HepG2 (cell line): ENCODE measurements around the gene REPIN1. TPM values are rescaled to one million over a fixed set of nuclear protein-coding genes. Genes with fewer than 3 reads are reported as not detected.
A peak's percentile ranks its signal among the peaks of the same experiment; 100 is the strongest.

ENCODE experiments used
- ASH2L ChIP-seq: fragments of 300-600, 200-600 bp; sonication (generic); IDR thresholded peaks from 2 replicates; pipeline ENCODE4 v1.7.0; 2017; ENCODE audit warnings: low read depth, mild to moderate bottlenecking, moderate library complexity, mixed read lengths, low read length; ENCODE audit not compliant: insufficient read length
- ATRX ChIP-seq: sonication (generic); formaldehyde crosslinking; IDR thresholded peaks from 2 replicates; pipeline ENCODE4 v1.4.0; 2020; ENCODE audit warnings: missing genetic modification reagents, borderline replicate concordance
- BCLAF1 ChIP-seq: fragments of 450-650 bp; IDR thresholded peaks from 2 replicates; pipeline ENCODE4 v1.6.1; 2017; ENCODE audit warnings: mild to moderate bottlenecking
- CTCF ChIP-seq: sonication (generic); formaldehyde crosslinking; IDR thresholded peaks from 2 replicates; pipeline ENCODE4 v1.5.0; 2020; ENCODE audit warnings: mild to moderate bottlenecking, missing genetic modification reagents, moderate library complexity
- DDIT3 ChIP-seq: sonication (generic); formaldehyde crosslinking; IDR thresholded peaks from 2 replicates; pipeline ENCODE4 v1.4.0; 2020; ENCODE audit warnings: mild to moderate bottlenecking, missing genetic modification reagents
- EZH2 ChIP-seq: conservative IDR thresholded peaks from 2 replicates; pipeline ENCODE4 v1.6.1; 2012; ENCODE audit warnings: mild to moderate bottlenecking, low read depth, low read length, moderate library complexity
- KLF13 ChIP-seq: sonication (generic); formaldehyde crosslinking; IDR thresholded peaks from 2 replicates; pipeline ENCODE4 v1.4.0; 2020; ENCODE audit warnings: mild to moderate bottlenecking, missing genetic modification reagents
- MTF2 ChIP-seq: sonication (generic); formaldehyde crosslinking; IDR thresholded peaks from 2 replicates; pipeline ENCODE4 v1.5.0; 2020; ENCODE audit warnings: missing genetic modification reagents, borderline replicate concordance
- NFIB ChIP-seq: sonication (generic); formaldehyde crosslinking; IDR thresholded peaks from 2 replicates; pipeline ENCODE4 v1.9.0; 2021; ENCODE audit warnings: missing genetic modification reagents, mild to moderate bottlenecking, borderline replicate concordance
- SKI ChIP-seq: fragments of 450-650 bp; IDR thresholded peaks from one replicate; pipeline ENCODE4 v1.6.1; 2018; ENCODE audit warnings: mild to moderate bottlenecking; ENCODE audit not compliant: partially characterized antibody
- SPEN ChIP-seq: sonication (generic); formaldehyde crosslinking; IDR thresholded peaks from 2 replicates; pipeline ENCODE4 v1.5.1; 2020; ENCODE audit warnings: low read depth, mild to moderate bottlenecking, missing genetic modification reagents
- TBX3 ChIP-seq: fragments of 450-650 bp; IDR thresholded peaks from 2 replicates; pipeline ENCODE4 v1.6.1; 2017; ENCODE audit warnings: antibody characterized with exemption, mild to moderate bottlenecking, inconsistent platforms, borderline replicate concordance
- TFDP1 ChIP-seq: IDR thresholded peaks from 2 replicates; pipeline ENCODE4 v1.6.1; 2016; ENCODE audit warnings: missing compliant biosample characterization, missing genetic modification reagents, borderline replicate concordance
- YY1 ChIP-seq: IDR thresholded peaks from 2 replicates; pipeline ENCODE4 v1.6.1; 2011; ENCODE audit warnings: low read length, low read depth, moderate library complexity, mild to moderate bottlenecking; ENCODE audit not compliant: insufficient read depth, insufficient replicate concordance
- ZNF382 ChIP-seq: sonication (generic); formaldehyde crosslinking; IDR thresholded peaks from 2 replicates; pipeline ENCODE4 v1.5.0; 2020; ENCODE audit warnings: missing genetic modification reagents, mild to moderate bottlenecking, borderline replicate concordance
- ZNF512B ChIP-seq: sonication (generic); formaldehyde crosslinking; IDR thresholded peaks from 2 replicates; pipeline ENCODE4 v1.5.1; 2020; ENCODE audit warnings: missing genetic modification reagents, mild to moderate bottlenecking, borderline replicate concordance
- ZNF776 ChIP-seq: sonication (generic); formaldehyde crosslinking; IDR thresholded peaks from 2 replicates; pipeline ENCODE4 v1.4.0; 2020; ENCODE audit warnings: mild to moderate bottlenecking, missing genetic modification reagents
- polyA plus RNA-seq, 8 experiments: library from polyadenylated mRNA; depleted of rRNA in 3 of 8; stranded (reverse) in 7 of 8; unstranded in 1 of 8; fragments of >200 nt; fragmentation: Illumina TruSeq in 4 of 8; extraction: Trizol in 4 of 8; gene quantifications; 2 replicates each; pipeline versions ENCODE4 v1.2.1 to v1.2.3, GENCODE V29; 2011 to 2016; ENCODE audit warnings: low read depth in 4 of 8, missing spikeins in 1 of 8, mixed read lengths in 1 of 8; ENCODE audit not compliant: insufficient read depth in 1 of 8
- total RNA-seq, 5 experiments: library from RNA; depleted of rRNA; stranded (reverse); fragments of >200 nt; fragmentation: Illumina TruSeq; extraction: Trizol; gene quantifications; 2 replicates each; pipeline ENCODE4 v1.2.3, GENCODE V29; 2016; ENCODE audit warnings: low read depth in 1 of 5

REPIN1 gene
- total and polyA plus RNA-seq, 2 of the 13 experiments (the other 11 are each of a cell fraction or from before 2014, with no cell fraction given) = 69.9 to 108 TPM

- peak; percentile 26; the same call in 1 of the 2 replicates for TF ChIP-seq CTCF
- 0 out of 2 replicates have a peak, but pooled peaks have one; percentile 37 for TF ChIP-seq ZNF512B
- no peak for TF ChIP-seq EZH2
- TF ChIP-seq KLF13 (CRISPR knock-in tag) = no peak
- TF ChIP-seq DDIT3 = no peak
- TF ChIP-seq ZNF776 (CRISPR knock-in tag) = peak; percentile 61; the same call in 1 of the 2 replicates
- TF ChIP-seq TBX3 = peak; percentile 46; the same call in 1 of the 2 replicates
- peak; percentile 53 for TF ChIP-seq YY1
- no peak for TF ChIP-seq ZNF382 (CRISPR knock-in tag)
- no peak for TF ChIP-seq BCLAF1
- peak; percentile 84; the same call in 1 of the 2 replicates for TF ChIP-seq MTF2
- TF ChIP-seq TFDP1 (CRISPR knock-in tag) = peak; percentile 76; the same call in 1 of the 2 replicates
- TF ChIP-seq SKI = no peak
- peak; percentile 86 for TF ChIP-seq ASH2L
- TF ChIP-seq ATRX (CRISPR knock-in tag) = no peak
- peak; percentile 86; the same call in 1 of the 2 replicates for TF ChIP-seq NFIB
- peak; percentile 94 for TF ChIP-seq SPEN (CRISPR knock-in tag)
These were observed at the start of gene REPIN1 (continued) for GRCh38 chr7:150368096-150368883.
